H1 (cell line): ENCODE results near the gene CABP1. TPM values are rescaled to one million over a fixed set of nuclear protein-coding genes. Genes with fewer than 3 reads are reported as not detected.

Experiments used
- CTCF ChIA-PET: fragments of 300-600 bp; sonication (Branson Sonifier 250); formaldehyde crosslinking; loops from one replicate; lab custom pipeline; 2021; ENCODE audit not compliant: partially characterized antibody; lab: Charles Lee
- POLR2A ChIA-PET: fragments of 300-600 bp; sonication (Branson Sonifier 250); formaldehyde crosslinking; loops from one replicate; lab custom pipeline; 2021; ENCODE audit warnings: inconsistent platforms; ENCODE audit not compliant: partially characterized antibody; lab: Charles Lee
- DNase-seq, 2 experiments: peaks; one replicate each; pipeline versions ENCODE4 v3.0.0 to v3.0.0-alpha.2; 2010 to 2022; ENCODE audit warnings: low spot score in 2 of 2, low read depth in 1 of 2, mixed read lengths in 1 of 2
- FAIRE-seq: peaks from 2 replicates; lab custom pipeline; 2011; peaks lifted over from hg19 to GRCh38; lab: Jason Lieb, UNC
- H2AFZ ChIP-seq: 2 replicates; pipeline ENCODE4 v1.8.1; 2012; ENCODE audit warnings: low read length, inconsistent platforms
- H2AK5ac ChIP-seq: 2 replicates; pipeline ENCODE4 v1.6.1; 2013; ENCODE audit warnings: low read depth, low read length
- H2BK120ac ChIP-seq: replicated peaks from 2 replicates; pipeline ENCODE3; 2013; ENCODE audit warnings: low read depth, low read length, inconsistent platforms
- H2BK12ac ChIP-seq: 2 replicates; pipeline ENCODE4 v1.6.1; 2013; ENCODE audit warnings: low read depth, low read length
- H2BK15ac ChIP-seq: 2 replicates; pipeline ENCODE4 v1.6.1; 2013; ENCODE audit warnings: low read length
- H2BK20ac ChIP-seq: 2 replicates; pipeline ENCODE4 v1.6.1; 2013; ENCODE audit warnings: low read length
- H2BK5ac ChIP-seq: 2 replicates; pipeline ENCODE4 v1.6.1; 2013; ENCODE audit warnings: low read depth, low read length
- H3K14ac ChIP-seq: 2 replicates; pipeline ENCODE4 v1.6.1; 2013; ENCODE audit warnings: inconsistent platforms; ENCODE audit not compliant: insufficient read length
- H3K18ac ChIP-seq: 2 replicates; pipeline ENCODE4 v1.6.1; 2013; ENCODE audit warnings: low read length; ENCODE audit errors: extremely low read depth
- H3K23ac ChIP-seq: 2 replicates; pipeline ENCODE4 v1.6.1; 2013; ENCODE audit warnings: inconsistent platforms; ENCODE audit not compliant: insufficient read length
- H3K23me2 ChIP-seq: 2 replicates; pipeline ENCODE4 v1.6.1; 2013; ENCODE audit warnings: low read depth, low read length
- H3K27ac ChIP-seq: 2 replicates; pipeline ENCODE4 v1.6.1; 2011; ENCODE audit warnings: low read depth, low read length, inconsistent platforms
- H3K27me3 ChIP-seq, 4 experiments: replicated peaks in 1 of 4; 1 replicate in 1 of 4; 2 replicates in 3 of 4; pipeline versions ENCODE4 v1.6.1 to v1.8.1; 2011 to 2013; ENCODE audit warnings: low read length in 3 of 4, mild to moderate bottlenecking in 3 of 4, inconsistent platforms in 2 of 4, mixed read lengths in 2 of 4, moderate library complexity in 1 of 4; ENCODE audit not compliant: control insufficient read depth in 3 of 4, insufficient read depth in 3 of 4; ENCODE audit errors: extremely low read depth in 1 of 4
- H3K36me3 ChIP-seq, 4 experiments: 2 replicates each; pipeline versions ENCODE4 v1.6.1 to v1.8.1; 2011 to 2013; ENCODE audit warnings: mild to moderate bottlenecking in 4 of 4, low read length in 3 of 4, moderate library complexity in 2 of 4, control low read depth in 1 of 4, inconsistent platforms in 1 of 4; ENCODE audit not compliant: insufficient read depth in 4 of 4, control insufficient read depth in 2 of 4
- H3K4ac ChIP-seq: replicated peaks from 2 replicates; pipeline ENCODE3; 2013; ENCODE audit warnings: low read length, low read depth, mixed read lengths, inconsistent platforms; ENCODE audit not compliant: insufficient read length
- H3K4me1 ChIP-seq, 4 experiments: replicated peaks in 1 of 4; 1 replicate in 1 of 4; 2 replicates in 3 of 4; pipeline versions ENCODE4 v1.6.1 to v1.8.1; 2011 to 2013; ENCODE audit warnings: low read length in 3 of 4, inconsistent platforms in 2 of 4, mixed read lengths in 1 of 4; ENCODE audit not compliant: insufficient read depth in 4 of 4, control insufficient read depth in 3 of 4
- H3K4me2 ChIP-seq, 2 experiments: 2 replicates each; pipeline versions ENCODE4 v1.6.1 to v1.8.1; 2011 to 2013; ENCODE audit warnings: low read depth in 2 of 2, low read length in 2 of 2, control low read depth in 1 of 2, inconsistent platforms in 1 of 2, mild to moderate bottlenecking in 1 of 2; ENCODE audit not compliant: insufficient read depth in 1 of 2
- H3K4me3 ChIP-seq, 4 experiments: fragments of 200-600, 300-600 bp in 1 of 4; sonication (generic), shearing (Covaris generic), sonication (Bioruptor Twin) in 1 of 4; 2 replicates each; pipeline versions ENCODE4 v1.5.1 to v1.8.1; 2011 to 2016; ENCODE audit warnings: low read length in 4 of 4, low read depth in 3 of 4, control low read depth in 2 of 4, inconsistent platforms in 2 of 4, mild to moderate bottlenecking in 2 of 4, mixed read lengths in 1 of 4, moderate library complexity in 1 of 4; ENCODE audit not compliant: insufficient read depth in 2 of 4; ENCODE audit errors: extremely low read depth in 1 of 4
- H3K56ac ChIP-seq: replicated peaks from 2 replicates; pipeline ENCODE3; 2013; ENCODE audit warnings: low read depth, mild to moderate bottlenecking, mixed read lengths, low read length, inconsistent platforms; ENCODE audit not compliant: insufficient read length
- H3K79me1 ChIP-seq: 2 replicates; pipeline ENCODE4 v1.6.1; 2013; ENCODE audit warnings: low read depth, low read length, control low read depth
- H3K79me2 ChIP-seq, 2 experiments: 2 replicates each; pipeline versions ENCODE4 v1.6.1 to v1.8.1; 2012 to 2013; ENCODE audit warnings: low read length in 2 of 2, mild to moderate bottlenecking in 2 of 2, inconsistent platforms in 1 of 2; ENCODE audit not compliant: insufficient read depth in 2 of 2, control insufficient read depth in 1 of 2
- H3K9ac ChIP-seq, 4 experiments: replicated peaks in 1 of 4; 1 replicate in 1 of 4; 2 replicates in 3 of 4; pipeline versions ENCODE4 v1.6.1 to v1.8.1; 2011 to 2013; ENCODE audit warnings: low read depth in 3 of 4, low read length in 3 of 4, control low read depth in 2 of 4, mild to moderate bottlenecking in 2 of 4, moderate library complexity in 2 of 4, inconsistent platforms in 1 of 4; ENCODE audit errors: extremely low read depth in 1 of 4
- H3K9me3 ChIP-seq, 2 experiments: 2 replicates each; pipeline versions ENCODE4 v1.6.1 to v1.8.1; 2012 to 2013; ENCODE audit warnings: mild to moderate bottlenecking in 2 of 2, moderate library complexity in 2 of 2, control low read depth in 1 of 2, inconsistent platforms in 1 of 2, low read depth in 1 of 2, low read length in 1 of 2, mixed read lengths in 1 of 2; ENCODE audit not compliant: insufficient read depth in 2 of 2
- H4K20me1 ChIP-seq, 2 experiments: replicated peaks in 1 of 2; 2 replicates each; pipeline versions ENCODE3 to v1.8.1; 2011 to 2013; ENCODE audit warnings: inconsistent platforms in 2 of 2, low read length in 2 of 2, mild to moderate bottlenecking in 1 of 2; ENCODE audit not compliant: insufficient read depth in 2 of 2, control insufficient read depth in 1 of 2
- H4K5ac ChIP-seq: 2 replicates; pipeline ENCODE4 v1.6.1; 2013; ENCODE audit warnings: low read length, low read depth, mixed read lengths, inconsistent platforms; ENCODE audit not compliant: insufficient read length
- H4K8ac ChIP-seq: 2 replicates; pipeline ENCODE4 v1.8.0; 2013; ENCODE audit warnings: mild to moderate bottlenecking, moderate library complexity, low read length, inconsistent platforms; ENCODE audit not compliant: insufficient read depth; ENCODE audit errors: extremely low read depth
- H4K91ac ChIP-seq: replicated peaks from 2 replicates; pipeline ENCODE3; 2013; ENCODE audit warnings: low read length, mixed read lengths, inconsistent platforms; ENCODE audit not compliant: insufficient read length
- BACH1 ChIP-seq: IDR thresholded peaks from 2 replicates; pipeline ENCODE4 v1.6.1; 2012; ENCODE audit warnings: low read length, improper control_type of control experiment
- BCL11A ChIP-seq, 2 experiments: IDR thresholded peaks; one replicate each; pipeline ENCODE4 v1.6.1; 2011; ENCODE audit warnings: low read depth in 2 of 2, low read length in 2 of 2, mild to moderate bottlenecking in 2 of 2
- CBX8 ChIP-seq: fragments of 300-800, 300-1000 bp; sonication (generic); IDR thresholded peaks from 2 replicates; pipeline ENCODE4 v1.7.1; 2016; ENCODE audit warnings: low read depth, low read length, borderline replicate concordance
- FOSL1 ChIP-seq: IDR thresholded peaks from 2 replicates; pipeline ENCODE4 v1.6.1; 2011; ENCODE audit warnings: mild to moderate bottlenecking, low read depth, low read length, moderate library complexity; ENCODE audit not compliant: insufficient read depth
- HDAC2 ChIP-seq, 2 experiments: fragments of 300-600 bp in 1 of 2; sonication (generic) in 1 of 2; IDR thresholded peaks; 2 replicates each; pipeline ENCODE4 v1.6.1; 2011 to 2012; ENCODE audit warnings: low read depth in 2 of 2, low read length in 2 of 2, mild to moderate bottlenecking in 2 of 2, moderate library complexity in 2 of 2, borderline replicate concordance in 1 of 2, inconsistent platforms in 1 of 2
- JUN ChIP-seq: IDR thresholded peaks from 2 replicates; pipeline ENCODE4 v1.6.1; 2011; ENCODE audit warnings: low read depth, mild to moderate bottlenecking, improper control_type of control experiment, low read length
- KDM1A ChIP-seq: fragments of 200-600, 300-600 bp; sonication (generic); IDR thresholded peaks from 2 replicates; pipeline ENCODE4 v1.7.1; 2016; ENCODE audit warnings: mild to moderate bottlenecking, low read length, borderline replicate concordance
- KDM4A ChIP-seq: IDR thresholded peaks from one replicate; pipeline ENCODE4 v1.7.1; 2012; ENCODE audit warnings: low read depth, mild to moderate bottlenecking, moderate library complexity, low read length, inconsistent platforms; ENCODE audit not compliant: severe bottlenecking
- POLR2A ChIP-seq, 2 experiments: IDR thresholded peaks; 1 replicate in 1 of 2; 2 replicates in 1 of 2; pipeline ENCODE4 v1.6.1; 2011; ENCODE audit warnings: low read depth in 2 of 2, low read length in 2 of 2, mild to moderate bottlenecking in 2 of 2; ENCODE audit errors: control extremely low read depth in 1 of 2
- POU5F1 ChIP-seq: IDR thresholded peaks from 2 replicates; pipeline ENCODE4 v1.6.1; 2011; ENCODE audit warnings: low read depth, mild to moderate bottlenecking, low read length, moderate library complexity
- SP4 ChIP-seq: IDR thresholded peaks from 2 replicates; pipeline ENCODE4 v1.6.1; 2012; ENCODE audit warnings: low read length, inconsistent platforms
- TAF7 ChIP-seq: optimal IDR thresholded peaks from 2 replicates; pipeline ENCODE3; 2011; ENCODE audit warnings: low read depth, mild to moderate bottlenecking, inconsistent platforms, low read length, moderate library complexity, borderline replicate concordance
- TEAD4 ChIP-seq: IDR thresholded peaks from 2 replicates; pipeline ENCODE4 v1.6.1; 2012; ENCODE audit warnings: low read depth, low read length, inconsistent platforms, mixed read lengths
- YY1 ChIP-seq: IDR thresholded peaks from 2 replicates; pipeline ENCODE4 v1.6.1; 2011; ENCODE audit warnings: low read depth, mild to moderate bottlenecking, low read length
- WGBS, 2 experiments: shearing (Covaris generic) in 1 of 2; methylation state at CpG; one replicate each; pipeline versions ENCODE4 v1.1.6 to v1.1.7; 2013 to 2015; ENCODE audit warnings: low lambda C conversion rate in 2 of 2, mixed read lengths in 2 of 2, inconsistent platforms in 1 of 2, low coverage in 1 of 2, missing lambda C conversion rate in 1 of 2; ENCODE audit not compliant: insufficient replicate concordance in 2 of 2, insufficient coverage in 1 of 2, insufficient read length in 1 of 2; ENCODE audit errors: extremely low coverage in 1 of 2, missing lambda C conversion rate in 1 of 2; 5-methylcytosine and 5-hydroxymethylcytosine counted together
- polyA plus RNA-seq, 7 experiments: library from polyadenylated mRNA; depleted of rRNA in 3 of 7; stranded (reverse) in 5 of 7; unstranded in 2 of 7; fragments of >200 nt in 5 of 7; fragments of 200-250 nt in 2 of 7; gene quantifications; 1 replicate in 5 of 7; 2 replicates in 1 of 7; 4 replicates in 1 of 7; pipeline versions ENCODE4 v1.2.1 to v1.2.3, GENCODE V29; 2011 to 2013; ENCODE audit warnings: missing spikeins in 2 of 7, mixed read lengths in 2 of 7
- total RNA-seq: library from RNA; stranded (reverse); fragmentation: NEBNext Ultra II Directional; extraction: Animal tissue kit (Norgen Biotek cat#: 25700); gene quantifications from 2 replicates; pipeline ENCODE4 v1.2.1, GENCODE V29; 2021

Gene CABP1
- total and polyA plus RNA-seq, 2 of the 8 experiments (the other 6 are each of a cell fraction or from before 2014, with no cell fraction given): 3.9 to 7.4 TPM

DNA sequence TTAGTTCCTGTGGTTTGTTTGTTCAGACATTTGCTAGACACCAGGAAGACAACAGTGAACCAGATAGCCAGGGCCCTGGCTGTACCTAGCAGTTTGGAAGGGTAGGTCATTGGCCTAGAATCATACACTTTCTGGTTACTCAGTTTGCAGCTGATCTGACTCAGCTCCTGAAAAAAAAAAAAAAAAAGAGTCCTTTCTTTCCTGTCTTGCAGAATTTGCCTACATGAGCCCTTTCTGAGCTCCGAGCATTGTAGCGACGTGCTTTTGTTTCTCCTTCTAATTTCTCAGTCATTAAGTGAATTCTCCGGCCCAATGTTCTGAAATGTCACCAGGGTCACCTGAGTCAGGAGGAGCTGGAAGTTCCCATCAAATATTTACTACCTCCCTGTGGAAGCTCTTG lies 2.4 kb downstream of the CABP1 start:
- Histone ChIP-seq H3K79me2 (no peaks in the 10 kb centered on the region), H3K36me3 (no peaks in the 10 kb centered on the region), H3K27ac (no peak overlapping the region), H4K5ac (no peak overlapping the region), H3K9ac (no peak overlapping the region), H2BK5ac (no peak overlapping the region), H3K56ac (no peak overlapping the region), H3K18ac (no peak overlapping the region), H2BK12ac (no peak overlapping the region), H3K4me1 (peaks cover 0 to 11% (median 8%) of the 10 kb centered on the region in 4 experiments; a peak in 5 of 7 replicates), H3K23me2 (peaks cover 10% of the 10 kb centered on the region; the same call in 1 of the 2 replicates), H4K91ac (no peak overlapping the region), H3K14ac (no peak overlapping the region), H2BK120ac (no peak overlapping the region), H3K79me1 (no peaks in the 10 kb centered on the region), H3K4me2 (no peak overlapping the region), H4K20me1 (peaks cover 0 to 5% of the 10 kb centered on the region in 2 experiments), H2AK5ac (no peak overlapping the region), H3K4ac (no peak overlapping the region), H2BK15ac (no peak overlapping the region), H3K23ac (no peak overlapping the region), H3K9me3 (no peaks in the 10 kb centered on the region), H2BK20ac (no peak overlapping the region), H4K8ac (no peak overlapping the region), H2AFZ (no peak overlapping the region), H3K4me3 (no peak overlapping the region), H3K27me3 (peaks cover 0 to 16% (median 12%) of the 10 kb centered on the region in 4 experiments; a peak in 4 of 7 replicates)
- no peak for FAIRE-seq
- 90% methylated on average over 4 of the region's 4 CpGs; no CpG with 5 or more reads in 1 of the 2 experiments for WGBS, 2 experiments
- ChIA-PET POLR2A (interaction anchor here (1.5 kb wide), 1 partner anchor 62 kb away, joined by 5 read pairs; the partner anchor contains the start of gene POP5), CTCF (interaction anchor here (0.7 to 1.4 kb wide), 6 partner anchors 13 to 510 kb away, joined by 3 read pairs; no protein-coding TSS in a partner anchor)
- DNase-seq: no peak
- TF ChIP-seq SP4 (no peak), BACH1 (no peak), YY1 (no peak), KDM1A (no peak), POLR2A (IDR thresholded peaks at IDR 0.05; ENCODE audit: control extremely low read depth in 1 of 2, low read depth in 2 of 2, low read length in 2 of 2) (no peak), KDM4A (no peak), POU5F1 (no peak), BCL11A (IDR thresholded peaks at IDR 0.05; ENCODE audit: low read depth in 2 of 2, low read length in 2 of 2) (no peak), JUN (no peak), TEAD4 (no peak), CBX8 (no peak), HDAC2 (IDR thresholded peaks at IDR 0.05; ENCODE audit: borderline replicate concordance in 1 of 2, low read depth in 2 of 2, low read length in 2 of 2) (no peak), TAF7 (no peak), FOSL1 (no peak)
